ENCODE measurements around the gene PTGES. TPM values are rescaled to one million over a fixed set of nuclear protein-coding genes. Genes with fewer than 3 reads are reported as not detected.
A peak's percentile ranks its signal among the peaks of the same experiment; 100 is the strongest.

The PTGES gene
- total RNA-seq, 1 experiment from 2014 or later, result 2.5 TPM

- no peaks in the 10 kb centered on the region for H3K27me3 Mint-ChIP-seq (ENCODE audit: low read depth)
- peak overlapping the region; percentile 37 for H3K4me3 Mint-ChIP-seq
- POLR2A ChIA-PET, result no interaction called here
- no peak overlapping the region; the same call in none of the 2 replicates for H3K27ac Mint-ChIP-seq
- TF ChIP-seq RORB (CRISPR knock-in tag; IDR thresholded peaks at IDR 0.05) (no peak), ETV6 (CRISPR knock-in tag; IDR thresholded peaks at IDR 0.05) (no peak), ZNF423 (CRISPR knock-in tag; IDR thresholded peaks at IDR 0.05) (no peak), NFATC4 (CRISPR knock-in tag; IDR thresholded peaks at IDR 0.05) (no peak), NFE2L1 (CRISPR knock-in tag; IDR thresholded peaks at IDR 0.05) (no peak), PRDM15 (CRISPR knock-in tag; IDR thresholded peaks at IDR 0.05) (no peak), GABPB1 (CRISPR knock-in tag; IDR thresholded peaks at IDR 0.05) (no peak), NR3C1 (CRISPR knock-in tag; conservative IDR thresholded peaks at IDR 0.05; ENCODE audit: low read depth) (no peak), STAT6 (CRISPR knock-in tag; conservative IDR thresholded peaks at IDR 0.05; ENCODE audit: low read depth) (no peak), ZNF263 (CRISPR knock-in tag; IDR thresholded peaks at IDR 0.05; ENCODE audit: low read depth) (no peak), CREB1 (CRISPR knock-in tag; IDR thresholded peaks at IDR 0.05) (no peak), MYBL2 (CRISPR knock-in tag; IDR thresholded peaks at IDR 0.05) (no peak), E2F5 (CRISPR knock-in tag; IDR thresholded peaks at IDR 0.05) (no peak)
- TF ChIP-seq, protein P1, sequence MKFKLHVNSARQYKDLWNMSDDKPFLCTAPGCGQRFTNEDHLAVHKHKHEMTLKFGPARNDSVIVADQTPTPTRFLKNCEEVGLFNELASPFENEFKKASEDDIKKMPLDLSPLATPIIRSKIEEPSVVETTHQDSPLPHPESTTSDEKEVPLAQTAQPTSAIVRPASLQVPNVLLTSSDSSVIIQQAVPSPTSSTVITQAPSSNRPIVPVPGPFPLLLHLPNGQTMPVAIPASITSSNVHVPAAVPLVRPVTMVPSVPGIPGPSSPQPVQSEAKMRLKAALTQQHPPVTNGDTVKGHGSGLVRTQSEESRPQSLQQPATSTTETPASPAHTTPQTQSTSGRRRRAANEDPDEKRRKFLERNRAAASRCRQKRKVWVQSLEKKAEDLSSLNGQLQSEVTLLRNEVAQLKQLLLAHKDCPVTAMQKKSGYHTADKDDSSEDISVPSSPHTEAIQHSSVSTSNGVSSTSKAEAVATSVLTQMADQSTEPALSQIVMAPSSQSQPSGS (CRISPR knock-in tag; IDR thresholded peaks at IDR 0.05; ENCODE audit: borderline replicate concordance, low read depth), result no peak
- TF ChIP-seq, protein P2, sequence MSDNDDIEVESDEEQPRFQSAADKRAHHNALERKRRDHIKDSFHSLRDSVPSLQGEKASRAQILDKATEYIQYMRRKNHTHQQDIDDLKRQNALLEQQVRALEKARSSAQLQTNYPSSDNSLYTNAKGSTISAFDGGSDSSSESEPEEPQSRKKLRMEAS (CRISPR knock-in tag; IDR thresholded peaks at IDR 0.05), result no peak
- CTCF ChIA-PET, result interaction anchor here (1.3 to 3.0 kb wide), 4 partner anchors 11 to 75 kb away, joined by 3 to 16 read pairs (median 6); no protein-coding TSS in a partner anchor
- H3K9me3 Mint-ChIP-seq, result no peaks in the 10 kb centered on the region
- peak; percentile 22 for DNase-seq (ENCODE audit: low spot score)
- H3K36me3 Mint-ChIP-seq, result peaks cover 12% of the 10 kb centered on the region
- peak; percentile 10; the same call in 1 of the 2 replicates for ATAC-seq
- peaks cover 7% of the 10 kb centered on the region for H3K4me1 Mint-ChIP-seq
These were observed 48.7 kb upstream of the PTGES start for GRCh38 chr9:129801504-129801903.

DNA sequence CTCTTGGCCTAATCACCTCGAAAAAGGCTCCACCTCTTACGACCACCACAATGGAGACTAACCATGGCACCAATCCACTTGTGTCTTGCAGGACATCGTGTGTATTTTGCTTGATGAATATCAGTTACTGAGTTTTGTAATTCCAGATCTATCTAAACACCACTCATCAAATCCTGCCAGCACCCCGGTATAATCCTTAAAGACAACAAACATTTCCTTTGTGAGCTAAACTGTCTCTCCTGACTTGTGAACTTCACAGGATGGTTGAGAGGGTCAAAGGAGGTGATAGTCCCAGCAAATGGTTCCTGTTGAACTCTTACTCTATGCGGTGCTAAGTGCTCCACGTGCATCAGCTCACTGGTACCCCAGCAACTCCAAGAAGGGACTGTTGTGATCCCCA is 46.1 kb upstream of the PTGES start:
- POLR2A ChIA-PET, result no interaction called here
- H3K9me3 Mint-ChIP-seq, result no peaks in the 10 kb centered on the region
- no peak overlapping the region for H3K4me3 Mint-ChIP-seq
- CTCF ChIA-PET, result interaction anchor here (0.8 kb wide), 1 partner anchor 9 kb away, joined by 3 read pairs; no protein-coding TSS in a partner anchor
- H3K27me3 Mint-ChIP-seq (ENCODE audit: low read depth), result 0 out of 2 replicates have a peak, but pooled peaks cover 6% of the 10 kb centered on the region
- ATAC-seq (no peak), DNase-seq (ENCODE audit: low spot score) (no peak)
- H3K36me3 Mint-ChIP-seq, result peaks cover 1% of the 10 kb centered on the region; the same call in 1 of the 2 replicates
- no peak overlapping the region for H3K27ac Mint-ChIP-seq
- TF ChIP-seq PREB (CRISPR knock-in tag; IDR thresholded peaks at IDR 0.05; ENCODE audit: borderline replicate concordance), result no peak
- TF ChIP-seq SMAD3 (CRISPR knock-in tag; IDR thresholded peaks at IDR 0.05; ENCODE audit: borderline replicate concordance), result no peak
- no peak for TF ChIP-seq ZNF219 (CRISPR knock-in tag; IDR thresholded peaks at IDR 0.05; ENCODE audit: borderline replicate concordance)
- no peak for TF ChIP-seq FOXJ3 (CRISPR knock-in tag; IDR thresholded peaks at IDR 0.05; ENCODE audit: borderline replicate concordance)
- H3K4me1 Mint-ChIP-seq, result peaks cover 2% of the 10 kb centered on the region
